Thymus (tissue), 11 donors: Measurements from ENCODE around the gene ACRBP. TPM values are rescaled to one million over a fixed set of nuclear protein-coding genes. Genes with fewer than 3 reads are reported as not detected.

Experiments
- DNase-seq, 9 donors: peaks; one replicate each; pipeline ENCODE4 v3.0.0-alpha.2; 2013; ENCODE audit warnings: low spot score in 9 of 9, low read depth in 6 of 9, missing footprints in 1 of 9
- H3K27ac ChIP-seq, 2 donors: one replicate each; pipeline ENCODE4 v1.5.1; 2013; ENCODE audit warnings: control low read depth in 1 of 2, low read depth in 1 of 2, low read length in 1 of 2, mild to moderate bottlenecking in 1 of 2, moderate library complexity in 1 of 2
- H3K27me3 ChIP-seq, 2 donors: one replicate each; pipeline ENCODE4 v1.5.1; 2013; ENCODE audit warnings: low read length in 1 of 2; ENCODE audit not compliant: control insufficient read depth in 2 of 2, insufficient read depth in 1 of 2
- H3K36me3 ChIP-seq, 2 donors: one replicate each; pipeline ENCODE4 v1.5.1; 2013; ENCODE audit warnings: low read length in 1 of 2, mild to moderate bottlenecking in 1 of 2, moderate library complexity in 1 of 2; ENCODE audit not compliant: control insufficient read depth in 2 of 2, insufficient read depth in 2 of 2
- H3K4me1 ChIP-seq, 2 donors: one replicate each; pipeline ENCODE4 v1.5.1; 2013; ENCODE audit warnings: low read length in 2 of 2; ENCODE audit not compliant: control insufficient read depth in 2 of 2, insufficient read depth in 2 of 2
- H3K4me3 ChIP-seq, 2 donors: one replicate each; pipeline ENCODE4 v1.5.1; 2013; ENCODE audit warnings: low read length in 2 of 2, control low read depth in 1 of 2, mild to moderate bottlenecking in 1 of 2
- H3K9me3 ChIP-seq, 2 donors: one replicate each; pipeline ENCODE4 v1.5.1; 2013; ENCODE audit warnings: low read length in 1 of 2, mild to moderate bottlenecking in 1 of 2; ENCODE audit not compliant: control insufficient read depth in 2 of 2, insufficient read depth in 1 of 2
- WGBS: extraction: QIAGEN DNeasy Blood & Tissue Kit; methylation state at CpG from one replicate; pipeline ENCODE4 v1.1.7; 2013; 5-methylcytosine and 5-hydroxymethylcytosine counted together
- polyA plus RNA-seq: library from polyadenylated mRNA; stranded (reverse); fragments of 200-250 nt; gene quantifications from one replicate; pipeline ENCODE4 v1.2.3, GENCODE V29; 2013
- total RNA-seq: library from RNA; stranded (reverse); fragments of 120-200 nt; gene quantifications from one replicate; pipeline ENCODE4 v1.2.4, GENCODE V29; 2013
- donor health status: healthy.

Gene ACRBP
- total and polyA plus RNA-seq, 2 donors = 2.0 to 10.5 TPM

GRCh38 chr12:6627616-6628015 lies 19.6 kb downstream of the ACRBP start:
- H3K27me3 ChIP-seq = no peaks in the 10 kb centered on the region
- no peaks in the 10 kb centered on the region for H3K9me3 ChIP-seq
- H3K4me3 ChIP-seq = no peak overlapping the region
- 72% methylated on average over 7 of the region's 7 CpGs for WGBS
- peaks cover 0 to 5% of the 10 kb centered on the region in 2 donors for H3K36me3 ChIP-seq
- H3K27ac ChIP-seq = no peak overlapping the region
- peaks cover 8 to 43% of the 10 kb centered on the region in 2 donors for H3K4me1 ChIP-seq
- DNase-seq = peak in 1 of 9 donors; percentile 67

DNA sequence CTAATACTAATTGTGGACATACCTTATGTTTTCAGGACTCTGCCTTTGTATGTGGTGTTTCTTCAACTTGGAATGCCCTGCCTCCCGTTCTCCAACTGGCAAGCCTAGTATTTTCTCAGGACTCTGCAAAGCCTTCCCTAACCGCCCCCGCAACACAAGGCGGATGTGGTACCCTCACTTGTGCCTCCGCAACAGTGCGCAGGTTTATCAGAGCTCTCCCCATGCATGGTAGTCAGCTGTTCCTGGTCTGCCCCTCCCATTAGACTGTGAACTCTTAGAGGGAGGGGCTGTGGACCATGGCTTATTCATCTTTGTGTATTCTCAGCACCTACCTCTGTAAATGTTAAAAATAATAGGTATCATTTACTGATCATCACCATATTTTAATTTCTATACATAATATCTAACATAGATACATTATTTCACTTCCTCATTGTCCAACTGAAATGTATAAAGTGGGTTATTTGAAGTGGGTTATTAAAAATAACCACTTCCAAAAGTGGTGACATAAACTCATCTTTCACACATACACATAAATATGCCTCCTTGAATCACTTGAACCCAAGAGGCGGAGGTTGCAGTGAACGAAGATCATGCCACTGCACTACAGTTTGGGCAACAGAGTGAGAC lies 20.5 kb downstream of the ACRBP start:
- peak in 1 of 9 donors; percentile 51 for DNase-seq
- Histone ChIP-seq H3K9me3 (no peaks in the 10 kb centered on the region), H3K27me3 (no peaks in the 10 kb centered on the region), H3K4me3 (no peak overlapping the region), H3K27ac (peak overlapping the region in 1 of 2 donors; percentile 53), H3K36me3 (peaks cover 0 to 5% of the 10 kb centered on the region in 2 donors), H3K4me1 (peaks cover 2 to 34% of the 10 kb centered on the region in 2 donors)
- WGBS = 92% methylated on average over 8 of the region's 8 CpGs

GRCh38 chr12:6620885-6621274 lies 26.4 kb downstream of the ACRBP start:
- H3K9me3 ChIP-seq = no peaks in the 10 kb centered on the region
- peaks cover 0 to 15% of the 10 kb centered on the region in 2 donors for H3K4me1 ChIP-seq
- no peak overlapping the region for H3K4me3 ChIP-seq
- H3K27ac ChIP-seq = no peak overlapping the region
- H3K27me3 ChIP-seq = no peaks in the 10 kb centered on the region
- DNase-seq = no peak
- WGBS = 93% methylated on average over 29 of the region's 29 CpGs
- peaks cover 3 to 8% of the 10 kb centered on the region in 2 donors for H3K36me3 ChIP-seq

DNA sequence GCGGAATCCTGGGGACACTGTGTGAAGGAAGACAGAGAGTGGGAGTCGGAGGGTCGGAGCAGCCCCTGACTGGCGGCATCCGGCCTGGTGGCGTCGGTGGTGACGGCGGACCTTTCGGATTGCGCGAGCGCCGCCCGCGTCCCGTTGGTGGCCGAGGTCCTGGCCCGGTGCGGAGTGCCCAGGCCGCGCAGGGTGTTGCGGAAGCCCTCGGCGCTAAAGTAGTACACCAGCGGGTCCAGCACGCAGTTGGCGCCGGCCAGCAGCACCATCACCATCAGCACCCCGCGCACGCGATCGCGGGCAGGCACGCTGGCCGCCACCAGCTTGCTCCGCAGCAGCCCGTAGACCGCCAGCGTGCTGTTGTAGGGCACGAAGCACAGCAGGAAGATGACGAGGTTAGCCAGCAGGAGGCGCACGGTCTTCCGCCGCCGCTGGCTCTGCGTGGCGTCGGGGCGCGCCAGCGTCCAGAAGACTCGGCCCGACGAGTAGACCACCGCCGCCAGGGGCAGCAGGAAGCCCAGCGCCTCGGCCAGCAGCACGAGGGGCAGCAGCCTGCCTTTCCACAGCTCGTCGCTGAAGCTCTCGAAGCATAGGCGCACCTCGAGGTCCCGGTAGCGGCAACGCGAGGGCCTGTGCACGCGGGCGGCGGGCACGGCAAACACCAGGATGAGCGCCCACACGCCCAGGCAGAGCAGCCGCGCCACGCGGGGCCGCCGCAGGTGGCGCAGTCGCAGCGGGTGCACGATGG lies 26.9 kb downstream of the ACRBP start:
- Histone ChIP-seq H3K4me3 (peak overlapping the region in 1 of 2 donors; percentile 35), H3K36me3 (peaks cover 3 to 8% of the 10 kb centered on the region in 2 donors), H3K4me1 (peaks cover 0 to 17% of the 10 kb centered on the region in 2 donors), H3K27me3 (no peaks in the 10 kb centered on the region), H3K9me3 (no peaks in the 10 kb centered on the region), H3K27ac (no peak overlapping the region)
- peak in 3 of 9 donors; percentile 63 to 72 (median 72) for DNase-seq
- 49% methylated on average over 88 of the region's 88 CpGs for WGBS

- Histone ChIP-seq H3K27ac (no peak overlapping the region), H3K27me3 (no peaks in the 10 kb centered on the region), H3K4me3 (no peak overlapping the region), H3K4me1 (peaks cover 0 to 22% of the 10 kb centered on the region in 2 donors), H3K9me3 (peaks cover 0 to 3% of the 10 kb centered on the region in 2 donors), H3K36me3 (peaks cover 3 to 6% of the 10 kb centered on the region in 2 donors)
- DNase-seq = no peak
- 74% methylated on average over 5 of the region's 5 CpGs for WGBS
These were observed 28.6 kb downstream of the ACRBP start for GRCh38 chr12:6618483-6619225.

DNA sequence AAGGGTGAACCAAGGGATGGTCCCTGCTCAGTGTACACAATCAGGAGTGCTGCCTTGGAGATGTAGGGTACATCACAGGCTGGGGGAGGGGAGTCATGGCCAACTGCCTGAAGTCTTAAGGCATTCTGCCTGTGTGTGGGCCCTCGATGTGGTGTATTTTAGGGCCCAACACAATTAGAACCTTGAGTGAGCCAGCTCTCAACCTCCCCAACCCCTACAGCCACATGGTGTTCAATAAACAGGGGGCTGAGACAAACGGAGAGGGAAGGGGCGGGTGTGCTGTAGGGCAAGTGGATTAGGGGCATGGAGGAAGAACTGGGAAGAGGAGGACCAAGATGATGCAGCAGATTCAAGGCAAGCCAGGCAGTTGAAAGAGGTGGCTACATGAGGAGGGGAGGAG lies 31.4 kb downstream of the ACRBP start:
- no peak overlapping the region for H3K4me3 ChIP-seq
- H3K4me1 ChIP-seq = peaks cover 26 to 48% of the 10 kb centered on the region in 2 donors
- WGBS = 69% methylated on average over 3 of the region's 3 CpGs
- peaks cover 1 to 3% of the 10 kb centered on the region in 2 donors for H3K9me3 ChIP-seq
- no peaks in the 10 kb centered on the region for H3K27me3 ChIP-seq
- peak overlapping the region in 1 of 2 donors; percentile 65 for H3K27ac ChIP-seq
- no peak for DNase-seq
- H3K36me3 ChIP-seq = peaks cover 3% of the 10 kb centered on the region in 2 donors

DNA sequence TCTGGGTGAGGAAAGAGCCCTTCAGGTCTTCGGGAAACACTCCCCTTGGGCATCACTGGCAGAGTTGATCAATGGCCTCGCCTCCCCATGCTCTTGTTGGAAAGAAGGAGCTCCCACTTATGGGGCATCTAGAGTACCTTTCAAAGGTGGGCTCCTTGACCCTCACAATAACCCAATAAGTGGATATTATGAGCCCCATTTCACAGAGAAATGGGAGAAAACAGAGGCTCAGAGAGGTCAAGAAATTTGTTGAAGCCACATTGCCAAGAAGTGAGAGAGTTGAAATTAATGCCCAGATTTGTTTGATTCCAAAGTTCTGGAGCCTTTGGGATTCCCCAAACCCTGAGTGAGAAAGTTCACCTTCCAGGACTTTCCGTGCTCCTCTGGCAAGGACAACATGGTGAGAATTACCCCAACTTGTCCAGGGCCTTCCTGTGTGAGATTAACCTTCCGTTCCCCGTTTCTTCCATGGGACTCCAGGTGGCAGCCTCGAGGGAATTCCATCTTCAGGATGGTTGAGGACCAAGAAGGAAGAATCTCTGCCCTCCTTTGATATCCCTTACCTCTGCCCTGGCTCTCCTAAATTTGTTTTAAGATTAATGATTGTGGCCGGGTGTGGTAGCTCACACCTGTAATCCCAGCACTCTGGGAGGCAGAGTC lies 32.6 kb downstream of the ACRBP start:
- H3K27ac ChIP-seq = peak overlapping the region; percentile 89 to 91
- WGBS = 88% methylated on average over 7 of the region's 7 CpGs
- no peaks in the 10 kb centered on the region for H3K36me3 ChIP-seq
- H3K4me1 ChIP-seq = peaks cover 29 to 52% of the 10 kb centered on the region in 2 donors
- peaks cover 1 to 3% of the 10 kb centered on the region in 2 donors for H3K9me3 ChIP-seq
- no peaks in the 10 kb centered on the region for H3K27me3 ChIP-seq
- no peak for DNase-seq
- H3K4me3 ChIP-seq = no peak overlapping the region

DNA sequence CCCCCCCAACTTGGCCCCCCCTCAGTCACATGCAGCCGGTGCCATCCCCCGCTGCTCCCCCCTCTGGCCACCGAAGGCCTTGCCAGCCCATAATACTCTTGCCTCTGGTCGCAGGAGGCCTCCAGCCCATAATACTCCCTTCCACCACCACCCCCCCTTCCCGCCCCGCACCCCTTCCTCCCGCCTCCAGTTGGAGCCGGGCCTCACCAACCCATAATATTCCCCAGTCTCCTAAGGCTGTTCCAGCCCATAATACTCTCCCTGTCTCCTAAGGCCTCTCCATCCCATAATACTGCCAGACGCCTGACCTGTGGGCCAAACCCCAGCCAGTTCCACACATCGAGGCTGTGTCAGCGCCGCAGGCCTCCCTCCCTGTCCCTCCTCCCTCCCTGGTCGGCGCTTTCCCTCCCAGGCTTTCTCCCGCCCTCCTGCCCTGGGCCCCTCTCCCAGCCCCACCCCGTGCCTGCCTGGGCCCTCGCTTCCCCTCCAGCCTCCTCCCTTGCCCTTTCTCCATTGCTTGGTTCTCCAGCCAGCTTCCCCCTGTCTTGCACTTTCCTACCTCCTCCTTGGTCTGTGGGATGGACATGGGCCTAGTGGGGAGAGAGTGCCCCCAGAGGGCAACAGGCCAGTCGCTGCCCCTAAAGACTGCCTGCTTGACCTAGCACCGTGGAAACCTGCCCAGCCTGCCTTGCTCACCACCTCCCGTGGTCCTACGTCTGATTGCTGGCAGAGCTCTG lies 33.3 kb downstream of the ACRBP start:
- no peak overlapping the region for H3K4me3 ChIP-seq
- peaks cover 1 to 3% of the 10 kb centered on the region in 2 donors for H3K9me3 ChIP-seq
- 19% methylated on average over 21 of the region's 21 CpGs for WGBS
- no peaks in the 10 kb centered on the region for H3K27me3 ChIP-seq
- peak overlapping the region; percentile 89 to 91 for H3K27ac ChIP-seq
- peak in 2 of 9 donors; percentile 72 to 79 for DNase-seq
- no peaks in the 10 kb centered on the region for H3K36me3 ChIP-seq
- peaks cover 29 to 53% of the 10 kb centered on the region in 2 donors for H3K4me1 ChIP-seq
